Cardiac ventricle fibroblast (primary cell): ENCODE measurements around the gene INSYN2A. TPM values are rescaled to one million over a fixed set of nuclear protein-coding genes. Genes with fewer than 3 reads are reported as not detected.

ENCODE experiments used
- total RNA-seq: library from RNA; depleted of rRNA; stranded (reverse); fragments of >200 nt; gene quantifications from 2 replicates; pipeline ENCODE4 v1.2.3, GENCODE V29; 2015

INSYN2A gene, protein sequence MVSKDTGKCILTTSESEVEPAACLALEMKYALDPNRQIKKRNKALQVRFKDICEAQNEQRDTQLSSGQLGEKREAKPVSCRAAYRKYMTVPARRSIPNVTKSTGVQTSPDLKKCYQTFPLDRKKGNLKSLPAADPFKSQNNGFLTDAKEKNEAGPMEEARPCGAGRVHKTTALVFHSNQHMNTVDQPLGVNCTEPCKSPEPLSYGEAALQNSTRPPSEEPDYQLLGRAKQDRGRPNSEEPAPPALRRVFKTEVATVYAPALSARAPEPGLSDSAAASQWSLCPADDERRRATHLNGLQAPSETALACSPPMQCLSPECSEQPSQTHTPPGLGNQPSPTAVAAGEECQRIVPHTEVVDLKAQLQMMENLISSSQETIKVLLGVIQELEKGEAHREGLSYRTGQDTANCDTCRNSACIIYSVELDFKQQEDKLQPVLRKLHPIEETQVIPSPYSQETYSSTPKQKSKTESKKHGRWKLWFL
- under 0.01 TPM in 1 of 2 replicates, not detected in the other for total RNA-seq

DNA sequence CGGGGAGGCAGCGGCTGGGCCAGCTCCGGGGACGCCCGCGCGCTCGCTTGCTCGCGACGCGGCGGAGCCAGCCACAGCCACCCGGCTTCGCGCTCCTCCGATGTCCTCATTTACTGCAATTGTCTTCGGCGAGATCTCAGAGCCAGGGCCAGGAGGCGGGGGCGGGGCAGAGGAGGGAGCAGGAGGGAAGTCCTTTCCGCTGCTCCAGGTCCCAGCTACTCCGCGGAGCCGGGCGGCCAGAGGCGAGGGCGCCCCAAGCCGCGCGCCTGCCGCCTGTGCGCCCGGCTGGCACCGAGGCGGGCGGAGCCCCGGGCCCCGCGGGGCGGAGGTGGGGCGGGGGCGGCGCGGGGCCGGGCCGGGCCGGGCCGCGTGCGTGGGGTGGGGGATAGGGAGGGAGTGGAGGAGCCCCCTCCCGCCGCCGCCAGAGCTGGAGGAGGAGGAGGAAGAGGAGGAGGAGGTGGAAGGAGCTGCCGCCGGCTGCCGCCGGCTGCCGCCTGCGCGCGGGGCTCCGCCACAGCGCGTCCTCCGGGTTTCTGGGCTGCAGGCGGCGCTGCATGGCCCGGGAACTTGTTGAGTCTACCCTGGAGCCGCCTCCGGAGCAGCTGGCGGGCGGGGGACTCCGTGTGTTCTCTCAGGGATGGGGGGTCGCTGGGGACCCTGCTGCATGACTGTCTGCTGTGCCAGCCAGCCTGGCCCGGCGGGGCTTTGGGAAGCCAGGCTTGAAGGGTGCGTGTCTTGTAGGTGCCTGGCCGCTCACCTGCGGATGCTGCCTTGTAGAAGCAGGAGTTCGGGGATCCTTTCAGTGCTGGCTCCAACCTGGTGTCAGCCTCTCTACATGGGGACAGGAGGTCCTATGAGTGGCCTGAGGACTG lies at the start of gene INSYN2A:
TSS of gene INSYN2A (minus strand) at position 310 of the 872 bp plus-strand sequence. CDS start 20,196 bp downstream, outside the sequence.

